WTC11 (cell line): Measurements from ENCODE around the gene SCAMP3. TPM values are rescaled to one million over a fixed set of nuclear protein-coding genes. Genes with fewer than 3 reads are reported as not detected.

ENCODE experiments used
- ATAC-seq: fragments of 200-7000 bp; cut with Tn5 transposase; 2 replicates; pipeline ENCODE4 v1.10.0; 2021; ENCODE audit warnings: mild to moderate bottlenecking, moderate library complexity
- CTCF ChIA-PET: fragments of 300-600 bp; sonication (Branson Sonifier 250); formaldehyde crosslinking; loops from one replicate; lab custom pipeline; 2021; ENCODE audit warnings: antibody characterized with exemption; lab: Charles Lee
- POLR2A ChIA-PET: fragments of 350-600 bp; sonication (Branson Sonifier 250); formaldehyde crosslinking; loops from one replicate; lab custom pipeline; 2021; ENCODE audit warnings: antibody characterized with exemption; lab: Charles Lee
- DNase-seq: peaks from one replicate; pipeline ENCODE4 v3.0.0; 2021; ENCODE audit warnings: low spot score
- H3K27ac Mint-ChIP-seq: 2 replicates; pipeline ENCODE4 v1.8.0; 2021; ENCODE audit warnings: mixed read lengths
- H3K27me3 Mint-ChIP-seq: 2 replicates; pipeline ENCODE4 v1.8.0; 2021; ENCODE audit warnings: low read depth, mild to moderate bottlenecking, moderate library complexity, mixed read lengths
- H3K36me3 Mint-ChIP-seq: 2 replicates; pipeline ENCODE4 v1.8.0; 2021; ENCODE audit warnings: mixed read lengths
- H3K4me1 Mint-ChIP-seq: 2 replicates; pipeline ENCODE4 v1.8.0; 2022; ENCODE audit warnings: mixed read lengths
- H3K4me3 Mint-ChIP-seq: 2 replicates; pipeline ENCODE4 v1.8.0; 2021; ENCODE audit warnings: mild to moderate bottlenecking, moderate library complexity, mixed read lengths
- H3K9me3 Mint-ChIP-seq: 2 replicates; pipeline ENCODE4 v1.8.0; 2021; ENCODE audit warnings: mixed read lengths
- ATF3 ChIP-seq: sonication (generic); formaldehyde crosslinking; conservative IDR thresholded peaks from 2 replicates; pipeline ENCODE4 v1.8.1; 2022; ENCODE audit warnings: mild to moderate bottlenecking, missing genetic modification reagents
- CDX4 ChIP-seq: fragments of 250-450 bp; sonication (Bioruptor Pico); IDR thresholded peaks from 2 replicates; pipeline ENCODE4 v1.9.0; 2021; ENCODE audit warnings: moderate library complexity, mild to moderate bottlenecking, inconsistent platforms, borderline replicate concordance
- CREB1 ChIP-seq: sonication (generic); formaldehyde crosslinking; IDR thresholded peaks from 2 replicates; pipeline ENCODE4 v1.8.0; 2023; ENCODE audit warnings: mild to moderate bottlenecking, missing genetic modification reagents
- E2F4 ChIP-seq: sonication (generic); formaldehyde crosslinking; IDR thresholded peaks from 2 replicates; pipeline ENCODE4 v1.8.1; 2022; ENCODE audit warnings: low read depth, mild to moderate bottlenecking, moderate library complexity, missing genetic modification reagents, borderline replicate concordance
- FOXP1 ChIP-seq: sonication (generic); formaldehyde crosslinking; IDR thresholded peaks from 2 replicates; pipeline ENCODE4 v1.8.0; 2022; ENCODE audit warnings: missing genetic modification reagents, mild to moderate bottlenecking, moderate library complexity, borderline replicate concordance
- GRHL2 ChIP-seq: fragments of 250-450 bp; sonication (Bioruptor Pico); IDR thresholded peaks from 2 replicates; pipeline ENCODE4 v1.8.0; 2022; ENCODE audit warnings: mild to moderate bottlenecking, moderate library complexity; ENCODE audit not compliant: insufficient replicate concordance, severe bottlenecking
- HMGXB4 ChIP-seq: sonication (generic); formaldehyde crosslinking; IDR thresholded peaks from 2 replicates; pipeline ENCODE4 v1.8.1; 2023; ENCODE audit warnings: mild to moderate bottlenecking, moderate library complexity, missing genetic modification reagents
- NFATC4 ChIP-seq: fragments of 250-450 bp; sonication (Bioruptor Pico); IDR thresholded peaks from 2 replicates; pipeline ENCODE4 v1.9.0; 2021; ENCODE audit warnings: mild to moderate bottlenecking
- NR3C1 ChIP-seq: sonication (generic); formaldehyde crosslinking; conservative IDR thresholded peaks from 2 replicates; pipeline ENCODE4 v1.8.1; 2023; ENCODE audit warnings: low read depth, mild to moderate bottlenecking, missing genetic modification reagents
- PRDM15 ChIP-seq: sonication (generic); formaldehyde crosslinking; IDR thresholded peaks from 2 replicates; pipeline ENCODE4 v1.8.0; 2022; ENCODE audit warnings: missing genetic modification reagents
- RELA ChIP-seq: sonication (generic); formaldehyde crosslinking; IDR thresholded peaks from 2 replicates; pipeline ENCODE4 v1.8.1; 2022; ENCODE audit warnings: missing genetic modification reagents, mild to moderate bottlenecking, borderline replicate concordance
- SP1 ChIP-seq: sonication (generic); formaldehyde crosslinking; conservative IDR thresholded peaks from 2 replicates; pipeline ENCODE4 v1.8.1; 2022; ENCODE audit warnings: missing genetic modification reagents
- TEAD1 ChIP-seq: sonication (generic); formaldehyde crosslinking; IDR thresholded peaks from 2 replicates; pipeline ENCODE4 v1.8.0; 2022; ENCODE audit warnings: mild to moderate bottlenecking, missing genetic modification reagents
- TP53 ChIP-seq: sonication (generic); formaldehyde crosslinking; IDR thresholded peaks from 2 replicates; pipeline ENCODE4 v1.8.1; 2023; ENCODE audit warnings: mild to moderate bottlenecking, missing genetic modification reagents
- ZMAT4 ChIP-seq: fragments of 250-450 bp; sonication (Bioruptor Pico); IDR thresholded peaks from 2 replicates; pipeline ENCODE4 v1.9.0; 2021; ENCODE audit warnings: mild to moderate bottlenecking
- ZNF219 ChIP-seq: sonication (generic); formaldehyde crosslinking; IDR thresholded peaks from 2 replicates; pipeline ENCODE4 v1.8.0; 2023; ENCODE audit warnings: missing genetic modification reagents, mild to moderate bottlenecking, borderline replicate concordance
- ZNF263 ChIP-seq: sonication (generic); formaldehyde crosslinking; IDR thresholded peaks from 2 replicates; pipeline ENCODE4 v1.8.1; 2022; ENCODE audit warnings: low read depth, mild to moderate bottlenecking, moderate library complexity, missing genetic modification reagents
- ZSCAN18 ChIP-seq: fragments of 250-450 bp; sonication (Bioruptor Pico); IDR thresholded peaks from 2 replicates; pipeline ENCODE4 v2.1.2; 2022; ENCODE audit warnings: mild to moderate bottlenecking, moderate library complexity
- total RNA-seq: library from RNA; stranded (reverse); gene quantifications from 3 replicates; pipeline ENCODE4 v1.2.3, GENCODE V29; 2021

Gene SCAMP3
- total RNA-seq, 1 experiment from 2014 or later: 58.8 TPM

- POLR2A ChIA-PET: no interaction called here
- no peaks in the 10 kb centered on the region for H3K27me3 Mint-ChIP-seq
Observed at GRCh38 chr1:155286544-155286943, 24.4 kb upstream of the SCAMP3 start.

More at GRCh38 chr1:155286544-155286943, 24.4 kb upstream of the SCAMP3 start:
- peaks cover 2% of the 10 kb centered on the region; the same call in 1 of the 2 replicates for H3K36me3 Mint-ChIP-seq
- no peak for DNase-seq
- no peak for TF ChIP-seq NFATC4
- TF ChIP-seq ATF3 (CRISPR knock-in tag): no peak
- no peak for TF ChIP-seq FOXP1 (CRISPR knock-in tag)
- no peak for TF ChIP-seq PRDM15
- TF ChIP-seq HMGXB4 (CRISPR knock-in tag): no peak
- no peak for TF ChIP-seq RELA (CRISPR knock-in tag)
- TF ChIP-seq CREB1 (CRISPR knock-in tag): no peak
- TF ChIP-seq TEAD1 (CRISPR knock-in tag): no peak
- no peak for TF ChIP-seq TP53 (CRISPR knock-in tag)
- no peak for TF ChIP-seq ZNF263 (CRISPR knock-in tag)
- no peak for TF ChIP-seq E2F4
- no peak for TF ChIP-seq SP1
- TF ChIP-seq GRHL2 (CRISPR knock-in tag): no peak
- TF ChIP-seq ZNF219 (CRISPR knock-in tag): no peak
- TF ChIP-seq ZSCAN18 (CRISPR knock-in tag): no peak
- TF ChIP-seq NR3C1 (CRISPR knock-in tag): no peak
- no peak for TF ChIP-seq ZMAT4 (CRISPR knock-in tag)
- no peak for TF ChIP-seq CDX4
- TF ChIP-seq, all 79 proteins: peak for 0
- Mint-ChIP-seq H3K27ac (no peak overlapping the region), H3K9me3 (no peaks in the 10 kb centered on the region), H3K4me3 (no peak overlapping the region), H3K4me1 (no peaks in the 10 kb centered on the region)
- CTCF ChIA-PET: interaction anchor here (0.9 to 1.1 kb wide), 2 partner anchors 10 to 37 kb away, joined by 3 read pairs; no protein-coding TSS in a partner anchor
- no peak for ATAC-seq
